Measurements from ENCODE around the gene SMARCD3. TPM values are rescaled to one million over a fixed set of nuclear protein-coding genes. Genes with fewer than 3 reads are reported as not detected.

The SMARCD3 gene
- total RNA-seq, 1 donor from 2014 or later, result 96.9 TPM

DNA sequence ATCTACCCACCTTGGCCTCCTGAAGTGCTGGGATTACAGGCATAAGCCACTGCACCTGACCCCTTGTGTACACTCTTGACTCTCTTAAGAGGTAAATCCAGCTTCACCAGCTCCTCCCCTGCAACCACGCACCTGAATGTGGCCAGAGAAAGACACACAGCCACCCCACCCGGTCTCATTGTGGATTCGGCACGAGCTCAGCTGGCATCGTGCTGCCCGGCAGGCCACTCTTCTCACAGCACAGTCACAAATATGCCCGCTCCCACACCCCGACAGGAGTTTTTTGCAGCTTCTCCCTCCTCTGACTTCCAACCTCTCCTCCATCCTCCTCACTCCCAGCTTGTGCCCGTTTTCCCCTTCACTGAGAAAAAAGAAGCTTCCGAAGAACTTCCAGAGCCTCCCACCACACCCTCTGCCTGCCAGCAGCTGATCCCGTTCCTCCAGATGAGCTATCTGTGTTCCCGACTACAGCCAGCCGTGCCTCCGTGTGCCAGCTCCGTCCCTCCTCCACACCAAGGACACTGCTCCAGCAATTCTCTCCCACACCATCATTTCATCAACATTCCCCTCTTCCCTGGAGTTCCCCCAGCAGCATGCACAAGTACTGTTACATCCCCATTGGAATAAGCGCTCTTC lies 8.0 kb upstream of the SMARCD3 start:
- no peak overlapping the region for H3K4me3 Mint-ChIP-seq (ENCODE audit: unreplicated experiment)
- H3K27me3 Mint-ChIP-seq (ENCODE audit: unreplicated experiment), result peaks cover 23% of the 10 kb centered on the region
- H3K36me3 Mint-ChIP-seq (ENCODE audit: unreplicated experiment), result peaks cover 13% of the 10 kb centered on the region
- H3K9me3 Mint-ChIP-seq (ENCODE audit: unreplicated experiment), result no peaks in the 10 kb centered on the region
- DNase-seq (ENCODE audit: extremely low spot score, unreplicated experiment), result no peak
- no peak overlapping the region for H3K27ac Mint-ChIP-seq (ENCODE audit: unreplicated experiment)
- TF ChIP-seq, protein P1, sequence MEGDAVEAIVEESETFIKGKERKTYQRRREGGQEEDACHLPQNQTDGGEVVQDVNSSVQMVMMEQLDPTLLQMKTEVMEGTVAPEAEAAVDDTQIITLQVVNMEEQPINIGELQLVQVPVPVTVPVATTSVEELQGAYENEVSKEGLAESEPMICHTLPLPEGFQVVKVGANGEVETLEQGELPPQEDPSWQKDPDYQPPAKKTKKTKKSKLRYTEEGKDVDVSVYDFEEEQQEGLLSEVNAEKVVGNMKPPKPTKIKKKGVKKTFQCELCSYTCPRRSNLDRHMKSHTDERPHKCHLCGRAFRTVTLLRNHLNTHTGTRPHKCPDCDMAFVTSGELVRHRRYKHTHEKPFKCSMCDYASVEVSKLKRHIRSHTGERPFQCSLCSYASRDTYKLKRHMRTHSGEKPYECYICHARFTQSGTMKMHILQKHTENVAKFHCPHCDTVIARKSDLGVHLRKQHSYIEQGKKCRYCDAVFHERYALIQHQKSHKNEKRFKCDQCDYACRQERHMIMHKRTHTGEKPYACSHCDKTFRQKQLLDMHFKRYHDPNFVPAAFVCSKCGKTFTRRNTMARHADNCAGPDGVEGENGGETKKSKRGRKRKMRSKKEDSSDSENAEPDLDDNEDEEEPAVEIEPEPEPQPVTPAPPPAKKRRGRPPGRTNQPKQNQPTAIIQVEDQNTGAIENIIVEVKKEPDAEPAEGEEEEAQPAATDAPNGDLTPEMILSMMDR (IDR thresholded peaks at IDR 0.05), result no peak
- H3K4me1 Mint-ChIP-seq (ENCODE audit: unreplicated experiment), result peaks cover 18% of the 10 kb centered on the region

GRCh38 chr7:151255390-151255789 lies 6.9 kb upstream of the SMARCD3 start:
- peaks cover 13% of the 10 kb centered on the region for H3K36me3 Mint-ChIP-seq (ENCODE audit: unreplicated experiment)
- no peak for DNase-seq (ENCODE audit: extremely low spot score, unreplicated experiment)
- H3K27me3 Mint-ChIP-seq (ENCODE audit: unreplicated experiment), result peaks cover 20% of the 10 kb centered on the region

DNA sequence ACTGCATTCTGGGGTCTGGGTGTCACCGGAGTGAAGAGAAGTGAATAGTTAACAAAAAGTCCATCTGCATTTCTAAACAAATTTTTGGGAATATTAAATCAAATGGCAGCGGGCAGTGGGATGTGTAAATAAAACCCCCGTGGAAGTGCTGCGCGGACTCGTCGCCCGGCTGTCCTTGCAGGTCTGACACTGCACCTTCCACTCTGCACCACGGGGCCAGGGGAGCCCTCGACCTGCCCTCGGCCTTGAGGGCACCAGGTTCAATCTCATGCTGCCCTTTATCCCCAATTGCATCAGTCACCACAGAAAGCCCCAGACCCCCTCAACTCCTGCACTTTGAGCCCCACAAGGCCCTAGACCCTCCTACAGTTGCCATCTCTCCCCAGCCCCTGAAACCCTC lies 6.4 kb upstream of the SMARCD3 start:
- Mint-ChIP-seq H3K4me1 (ENCODE audit: unreplicated experiment) (peaks cover 33% of the 10 kb centered on the region), H3K9me3 (ENCODE audit: unreplicated experiment) (no peaks in the 10 kb centered on the region), H3K27me3 (ENCODE audit: unreplicated experiment) (peaks cover 16% of the 10 kb centered on the region), H3K36me3 (ENCODE audit: unreplicated experiment) (peaks cover 13% of the 10 kb centered on the region), H3K27ac (ENCODE audit: unreplicated experiment) (no peak overlapping the region), H3K4me3 (ENCODE audit: unreplicated experiment) (no peak overlapping the region)
- DNase-seq (ENCODE audit: extremely low spot score, unreplicated experiment), result no peak
- TF ChIP-seq, protein P1 (IDR thresholded peaks at IDR 0.05), result no peak

More at GRCh38 chr7:151255390-151255789, 6.9 kb upstream of the SMARCD3 start:
- TF ChIP-seq, protein P1 (IDR thresholded peaks at IDR 0.05), result no peak
- Mint-ChIP-seq H3K9me3 (ENCODE audit: unreplicated experiment) (no peaks in the 10 kb centered on the region), H3K27ac (ENCODE audit: unreplicated experiment) (no peak overlapping the region), H3K4me1 (ENCODE audit: unreplicated experiment) (peaks cover 28% of the 10 kb centered on the region), H3K4me3 (ENCODE audit: unreplicated experiment) (no peak overlapping the region)

DNA sequence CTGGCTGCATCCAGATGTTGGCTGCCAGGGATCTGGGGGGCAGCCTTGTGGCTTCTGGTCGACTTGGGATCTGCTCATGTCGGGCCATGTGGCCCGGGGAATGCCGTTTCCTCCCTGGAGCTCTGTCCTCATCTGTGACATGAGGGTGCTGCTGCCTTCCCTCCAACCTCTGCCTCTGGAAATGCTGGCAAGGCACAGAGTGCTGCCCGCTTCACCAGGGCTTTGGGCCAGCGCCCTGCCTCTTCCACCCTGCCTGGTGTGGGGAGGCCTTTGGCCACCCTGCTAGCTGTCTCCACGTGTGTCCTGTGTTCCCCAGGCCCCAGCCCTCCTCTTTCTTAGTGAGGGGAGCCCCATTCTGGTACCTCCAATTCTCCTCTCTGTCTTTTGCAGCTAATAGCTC lies 5.8 kb upstream of the SMARCD3 start:
- peak overlapping the region; percentile 6 for H3K4me3 Mint-ChIP-seq (ENCODE audit: unreplicated experiment)
- DNase-seq (ENCODE audit: extremely low spot score, unreplicated experiment), result no peak
- H3K4me1 Mint-ChIP-seq (ENCODE audit: unreplicated experiment), result peaks cover 38% of the 10 kb centered on the region
- TF ChIP-seq, protein P1 (IDR thresholded peaks at IDR 0.05), result no peak
- H3K9me3 Mint-ChIP-seq (ENCODE audit: unreplicated experiment), result no peaks in the 10 kb centered on the region
- H3K27me3 Mint-ChIP-seq (ENCODE audit: unreplicated experiment), result peaks cover 16% of the 10 kb centered on the region
- peaks cover 13% of the 10 kb centered on the region for H3K36me3 Mint-ChIP-seq (ENCODE audit: unreplicated experiment)
- peak overlapping the region; percentile 34 for H3K27ac Mint-ChIP-seq (ENCODE audit: unreplicated experiment)

DNA sequence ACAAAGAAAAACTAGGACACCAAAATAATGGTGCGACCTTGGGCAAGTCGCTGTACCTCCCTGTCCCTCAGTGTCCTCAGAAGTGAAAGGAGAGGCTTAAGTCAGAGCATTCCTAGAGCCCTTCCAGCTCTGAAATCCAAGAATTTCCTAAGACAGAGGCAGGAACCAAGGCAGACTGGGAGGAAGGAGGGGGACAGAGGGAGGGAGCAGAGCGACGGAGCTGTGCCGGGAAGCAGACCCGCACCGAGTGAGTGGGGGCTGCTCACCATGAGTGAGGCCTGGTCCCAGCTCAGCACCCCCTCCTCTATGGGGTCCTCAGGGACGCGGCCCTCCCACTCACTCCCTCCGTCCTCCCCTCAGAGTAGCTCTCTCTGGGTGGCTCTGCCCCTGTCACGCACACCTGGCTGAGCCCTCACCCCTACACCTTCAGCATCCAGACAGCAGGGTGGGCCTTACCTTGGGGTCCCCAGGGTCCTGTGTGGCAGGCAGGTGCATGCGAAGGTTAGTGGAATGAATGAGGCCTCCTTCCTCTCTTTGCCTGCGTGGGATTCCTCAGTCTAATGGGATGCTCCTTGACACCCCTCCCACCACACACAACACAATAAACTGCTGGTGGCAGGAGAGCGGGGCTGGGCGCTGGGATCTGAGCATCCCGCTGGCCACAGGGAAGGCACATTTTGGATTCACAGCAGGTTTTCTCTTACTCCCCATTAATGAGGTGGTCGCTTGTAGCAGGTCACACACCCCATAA lies 4.6 kb upstream of the SMARCD3 start:
- H3K36me3 Mint-ChIP-seq (ENCODE audit: unreplicated experiment), result peaks cover 12% of the 10 kb centered on the region
- TF ChIP-seq, protein P1 (IDR thresholded peaks at IDR 0.05), result no peak
- no peaks in the 10 kb centered on the region for H3K9me3 Mint-ChIP-seq (ENCODE audit: unreplicated experiment)
- peaks cover 10% of the 10 kb centered on the region for H3K27me3 Mint-ChIP-seq (ENCODE audit: unreplicated experiment)
- peaks cover 43% of the 10 kb centered on the region for H3K4me1 Mint-ChIP-seq (ENCODE audit: unreplicated experiment)
- no peak for DNase-seq (ENCODE audit: extremely low spot score, unreplicated experiment)
- peak overlapping the region; percentile 82 for H3K4me3 Mint-ChIP-seq (ENCODE audit: unreplicated experiment)
- peak overlapping the region; percentile 97 for H3K27ac Mint-ChIP-seq (ENCODE audit: unreplicated experiment)
